ENCODE data around the gene CNTN4. TPM values are rescaled to one million over a fixed set of nuclear protein-coding genes. Genes with fewer than 3 reads are reported as not detected.

The CNTN4 gene
- polyA plus RNA-seq, 1 donor from 2014 or later, result not detected

DNA sequence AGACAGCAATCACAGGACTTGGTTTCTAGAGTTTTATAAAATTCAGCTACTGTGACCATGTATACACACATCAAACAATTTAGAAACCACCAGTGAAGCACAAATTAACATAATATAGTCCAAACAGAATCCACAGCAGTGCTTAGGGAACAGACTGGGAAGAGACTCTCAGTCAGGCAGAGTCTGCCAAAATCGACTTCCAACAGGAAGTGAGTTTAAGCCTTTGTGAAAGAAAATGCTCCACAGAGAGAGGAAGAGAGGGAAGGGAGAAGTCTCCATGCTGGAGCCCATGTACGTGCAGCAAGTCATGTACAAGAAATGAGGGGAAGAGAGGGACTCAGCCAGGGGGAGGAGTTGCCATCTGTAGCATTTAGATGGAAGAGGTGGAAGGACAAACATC, 838.9 kb downstream of the CNTN4 start:
- H3K27ac Mint-ChIP-seq, result no peak overlapping the region
- peaks cover 0 to 5% (median 2%) of the 10 kb centered on the region in 3 donors for H3K4me1 Mint-ChIP-seq
- H3K4me3 Mint-ChIP-seq, result no peak overlapping the region
- H3K36me3 Mint-ChIP-seq, result no peaks in the 10 kb centered on the region
- peaks cover 12% of the 10 kb centered on the region for H3K27me3 Mint-ChIP-seq
- H3K9me3 Mint-ChIP-seq, result peaks cover 0 to 3% (median 0%) of the 10 kb centered on the region in 3 donors

DNA sequence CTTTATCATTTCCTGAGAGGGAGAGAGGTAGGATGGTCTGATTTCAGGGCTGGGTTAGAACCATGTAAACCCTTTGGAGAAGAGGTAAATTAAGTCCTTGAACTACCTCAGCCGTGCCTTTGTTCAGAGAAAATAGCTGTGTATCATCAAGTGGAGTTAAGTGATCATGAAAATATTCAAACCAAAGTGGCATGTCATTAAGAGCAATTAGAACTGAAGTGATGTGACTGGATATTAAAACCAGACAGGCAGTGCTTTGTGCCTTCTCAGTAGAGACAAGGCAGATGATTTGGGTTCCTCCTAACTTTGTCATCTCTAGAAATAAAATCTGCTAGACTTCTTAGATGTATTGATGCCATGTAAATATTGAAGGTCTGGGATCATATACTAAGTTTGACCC, 840.0 kb downstream of the CNTN4 start:
- Mint-ChIP-seq H3K27me3 (peaks cover 10% of the 10 kb centered on the region), H3K36me3 (no peaks in the 10 kb centered on the region), H3K9me3 (peaks cover 0 to 3% (median 0%) of the 10 kb centered on the region in 3 donors), H3K4me3 (no peak overlapping the region), H3K4me1 (peaks cover 0 to 5% (median 2%) of the 10 kb centered on the region in 3 donors), H3K27ac (no peak overlapping the region)

DNA sequence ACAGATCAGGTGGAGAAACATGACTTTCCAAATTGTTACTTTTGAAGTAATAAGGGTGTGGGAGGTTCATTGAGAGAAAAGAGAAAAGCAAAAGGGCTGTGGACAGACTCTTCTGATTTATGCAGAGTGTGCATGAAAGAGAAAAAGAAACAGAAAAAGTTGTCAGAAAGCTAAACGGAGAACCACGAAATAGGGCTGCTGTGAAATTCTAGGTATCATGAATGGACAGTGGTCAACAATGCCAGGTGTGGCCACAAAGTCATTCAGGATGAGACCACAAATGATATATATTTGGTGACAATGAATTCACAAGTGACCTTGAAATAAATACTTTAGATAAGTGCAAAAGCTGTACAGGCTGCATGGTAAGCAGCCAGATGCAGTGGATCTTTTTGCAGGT, 841.4 kb downstream of the CNTN4 start:
- H3K4me3 Mint-ChIP-seq, result no peak overlapping the region
- no peaks in the 10 kb centered on the region for H3K36me3 Mint-ChIP-seq
- H3K9me3 Mint-ChIP-seq, result peaks cover 0 to 3% (median 0%) of the 10 kb centered on the region in 3 donors
- H3K4me1 Mint-ChIP-seq, result peaks cover 5 to 11% (median 7%) of the 10 kb centered on the region in 3 donors
- H3K27ac Mint-ChIP-seq, result peak overlapping the region in 1 of 3 donors; percentile 33
- peaks cover 13% of the 10 kb centered on the region for H3K27me3 Mint-ChIP-seq

DNA sequence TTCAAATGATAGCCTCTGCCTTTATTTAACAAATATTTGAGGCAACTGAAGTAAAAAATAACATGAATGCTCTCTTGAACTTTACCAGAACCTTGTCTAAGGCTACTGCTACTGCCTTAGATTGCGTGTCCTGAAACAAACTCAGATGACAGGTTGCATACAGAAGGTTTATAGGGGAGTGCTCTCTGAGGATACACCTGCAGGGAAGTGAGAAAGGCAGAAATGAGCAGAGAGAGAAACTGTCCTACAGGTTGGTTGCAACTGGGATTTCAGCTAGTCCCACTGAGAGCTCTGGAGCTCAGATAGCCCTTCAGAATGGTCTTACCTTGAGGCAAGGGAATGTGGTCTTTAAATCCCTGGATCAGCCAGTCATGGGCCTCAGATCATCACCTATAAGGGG, 846.0 kb downstream of the CNTN4 start:
- H3K27ac Mint-ChIP-seq, result no peak overlapping the region
- peaks cover 0 to 3% (median 0%) of the 10 kb centered on the region in 3 donors for H3K9me3 Mint-ChIP-seq
- H3K4me3 Mint-ChIP-seq, result no peak overlapping the region
- no peaks in the 10 kb centered on the region for H3K36me3 Mint-ChIP-seq
- peaks cover 6% of the 10 kb centered on the region for H3K27me3 Mint-ChIP-seq
- peaks cover 5 to 8% (median 7%) of the 10 kb centered on the region in 3 donors for H3K4me1 Mint-ChIP-seq

DNA sequence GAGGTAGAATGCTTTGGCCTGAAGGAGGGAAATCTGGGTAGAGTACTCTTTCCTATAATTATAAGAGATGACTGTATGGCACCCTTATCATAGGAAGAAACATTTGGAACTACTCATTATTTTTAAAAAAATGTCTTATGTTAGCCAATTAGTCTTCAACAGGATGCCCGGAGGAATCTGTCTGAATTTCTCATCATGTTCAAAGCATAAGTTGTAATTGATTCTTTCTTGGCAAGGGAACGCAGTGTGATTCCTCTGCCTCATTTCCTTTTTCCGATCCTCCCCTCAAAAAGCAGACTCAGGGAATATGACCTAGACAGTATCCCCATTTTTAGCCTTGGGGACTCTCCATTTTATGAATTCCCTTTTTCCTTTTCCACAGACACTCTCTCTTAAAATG, 846.5 kb downstream of the CNTN4 start:
- H3K4me3 Mint-ChIP-seq, result no peak overlapping the region
- H3K9me3 Mint-ChIP-seq, result peaks cover 0 to 2% (median 0%) of the 10 kb centered on the region in 3 donors
- peaks cover 5 to 8% (median 7%) of the 10 kb centered on the region in 3 donors for H3K4me1 Mint-ChIP-seq
- H3K36me3 Mint-ChIP-seq, result no peaks in the 10 kb centered on the region
- no peak overlapping the region for H3K27ac Mint-ChIP-seq
- H3K27me3 Mint-ChIP-seq, result peaks cover 6% of the 10 kb centered on the region

DNA sequence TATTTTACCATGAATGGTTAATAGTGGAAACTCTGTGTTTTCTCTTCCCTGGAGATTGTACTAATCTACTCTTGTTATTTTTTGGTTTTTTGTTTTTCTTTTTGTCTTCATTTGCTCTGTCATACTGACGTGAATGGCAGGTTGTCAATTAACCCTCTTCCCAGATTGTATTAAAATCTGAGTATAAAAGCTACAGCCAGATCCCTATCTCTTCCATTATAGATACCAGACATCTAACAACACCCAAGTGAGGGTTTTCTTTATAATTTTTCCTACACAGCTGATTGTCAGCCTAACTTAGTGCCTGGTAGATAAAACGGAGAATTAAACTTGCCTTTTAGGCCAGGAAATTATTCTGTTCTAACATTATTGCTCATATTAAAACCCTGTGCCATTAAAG, 848.9 kb downstream of the CNTN4 start:
- H3K4me3 Mint-ChIP-seq, result no peak overlapping the region

DNA sequence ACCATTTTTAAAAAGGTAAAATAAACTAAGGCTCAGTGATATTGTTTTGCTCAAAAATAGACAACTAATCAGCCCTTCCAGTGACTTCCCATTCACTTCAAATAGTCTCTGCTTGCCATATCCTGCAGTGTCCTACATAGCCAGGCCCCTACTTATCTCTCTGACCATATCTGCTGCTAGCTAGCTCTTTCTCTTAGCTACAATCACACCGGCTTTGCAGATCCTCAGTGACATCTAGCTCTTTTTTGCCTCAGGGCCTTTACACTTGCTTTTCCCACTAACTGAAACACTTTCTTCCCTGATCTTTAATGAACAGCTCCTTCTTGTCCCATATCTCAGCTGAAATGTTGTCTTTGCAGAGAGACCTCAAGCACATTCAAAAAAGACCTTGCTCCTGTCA, 850.2 kb downstream of the CNTN4 start:
- no peaks in the 10 kb centered on the region for H3K36me3 Mint-ChIP-seq
- H3K27me3 Mint-ChIP-seq, result peaks cover 3% of the 10 kb centered on the region
- no peaks in the 10 kb centered on the region for H3K9me3 Mint-ChIP-seq
- no peak overlapping the region for H3K27ac Mint-ChIP-seq
- no peak overlapping the region for H3K4me3 Mint-ChIP-seq
- peaks cover 5 to 8% (median 7%) of the 10 kb centered on the region in 3 donors for H3K4me1 Mint-ChIP-seq

More for the DNA sequence above, 848.9 kb downstream of the CNTN4 start:
- H3K27me3 Mint-ChIP-seq, result peaks cover 3% of the 10 kb centered on the region
- H3K4me1 Mint-ChIP-seq, result peaks cover 5 to 8% (median 7%) of the 10 kb centered on the region in 3 donors
- no peaks in the 10 kb centered on the region for H3K36me3 Mint-ChIP-seq
- H3K27ac Mint-ChIP-seq, result no peak overlapping the region
- no peaks in the 10 kb centered on the region for H3K9me3 Mint-ChIP-seq

DNA sequence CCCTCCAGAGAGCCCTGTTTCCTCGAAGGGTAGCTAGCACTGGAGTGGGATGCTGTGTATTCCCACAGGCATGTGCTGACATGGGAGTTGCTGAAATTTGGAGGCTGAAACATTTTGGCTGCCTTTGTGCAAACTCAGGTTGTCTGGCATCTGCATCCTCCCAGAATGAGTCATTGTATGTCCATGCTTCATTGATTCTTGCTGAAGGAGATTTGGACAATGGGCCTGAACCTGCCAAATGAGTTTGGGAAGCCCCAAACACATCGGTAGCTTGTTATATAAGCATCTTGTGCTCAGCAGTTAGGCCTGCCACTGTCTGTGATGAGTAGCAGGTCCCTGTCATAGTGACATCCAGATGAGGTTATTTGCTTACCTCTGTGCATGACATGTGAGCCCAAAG, 851.5 kb downstream of the CNTN4 start:
- H3K27ac Mint-ChIP-seq, result no peak overlapping the region
- peaks cover 0 to 2% (median 2%) of the 10 kb centered on the region in 3 donors for H3K4me1 Mint-ChIP-seq
- no peaks in the 10 kb centered on the region for H3K27me3 Mint-ChIP-seq
- no peaks in the 10 kb centered on the region for H3K36me3 Mint-ChIP-seq
- no peaks in the 10 kb centered on the region for H3K9me3 Mint-ChIP-seq
- H3K4me3 Mint-ChIP-seq, result no peak overlapping the region

DNA sequence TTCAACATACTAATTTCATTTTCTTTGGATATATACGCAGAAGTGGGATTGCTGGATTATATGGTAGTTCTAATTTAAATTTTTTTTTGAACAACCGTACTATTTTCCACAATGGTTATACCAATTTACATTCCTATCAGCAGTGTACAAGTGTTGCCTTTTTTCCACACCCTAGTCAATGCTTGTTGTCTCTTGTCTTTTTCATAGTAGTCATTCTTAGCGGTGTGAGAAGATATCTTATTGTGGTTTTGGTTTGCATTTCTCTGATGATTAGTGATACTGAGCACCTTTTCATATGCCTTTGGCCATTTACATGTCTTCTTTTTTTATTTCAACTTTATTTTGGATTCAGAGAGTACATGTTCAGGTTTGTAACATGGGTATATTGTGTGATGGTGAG, 858.4 kb downstream of the CNTN4 start:
- no peak overlapping the region for H3K4me3 Mint-ChIP-seq
- peaks cover 2% of the 10 kb centered on the region for H3K36me3 Mint-ChIP-seq
- H3K9me3 Mint-ChIP-seq, result no peaks in the 10 kb centered on the region
- no peaks in the 10 kb centered on the region for H3K27me3 Mint-ChIP-seq
- no peak overlapping the region for H3K27ac Mint-ChIP-seq
- H3K4me1 Mint-ChIP-seq, result no peaks in the 10 kb centered on the region

DNA sequence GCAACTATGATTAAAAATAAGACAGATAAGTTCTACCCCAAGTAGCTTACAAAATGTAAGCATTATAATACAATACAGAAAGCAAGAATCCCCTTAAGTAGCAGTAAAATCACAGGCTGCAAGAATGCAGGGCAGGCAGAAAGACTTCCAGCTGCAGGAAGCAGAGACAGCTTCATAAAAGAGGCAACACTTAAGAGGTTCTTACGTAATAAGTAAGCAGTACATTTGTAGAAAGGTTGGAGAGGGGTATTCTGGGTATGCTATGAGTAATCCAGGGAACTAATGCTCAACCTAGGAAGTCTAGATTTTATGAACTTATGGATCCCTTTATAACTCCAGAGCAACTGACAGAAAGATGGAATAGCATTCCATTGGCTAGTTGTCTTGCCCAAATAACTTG, 859.9 kb downstream of the CNTN4 start:
- Mint-ChIP-seq H3K36me3 (peaks cover 2% of the 10 kb centered on the region), H3K9me3 (no peaks in the 10 kb centered on the region), H3K27ac (no peak overlapping the region), H3K4me3 (no peak overlapping the region), H3K4me1 (peaks cover 0 to 2% (median 0%) of the 10 kb centered on the region in 3 donors), H3K27me3 (no peaks in the 10 kb centered on the region)

DNA sequence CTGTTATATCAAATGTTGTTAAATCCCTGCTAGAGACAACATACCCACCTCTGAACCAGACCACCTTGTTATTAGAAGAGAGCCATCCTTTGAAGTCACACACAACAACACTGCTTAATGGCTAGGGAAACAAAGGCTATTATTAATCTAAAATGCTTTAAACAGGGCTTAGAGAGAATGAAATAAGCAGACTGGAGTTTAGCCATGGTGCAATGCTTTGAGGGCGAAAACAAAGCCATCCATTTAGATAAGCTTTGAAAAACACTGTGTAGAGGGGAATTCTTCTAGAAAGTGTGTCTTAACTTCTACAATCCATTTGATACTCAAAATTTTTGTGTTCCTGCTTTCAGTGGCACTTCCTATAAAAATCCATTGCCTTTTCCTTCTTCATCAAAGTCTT, 862.9 kb downstream of the CNTN4 start:
- Mint-ChIP-seq H3K9me3 (no peaks in the 10 kb centered on the region), H3K36me3 (peaks cover 2% of the 10 kb centered on the region), H3K4me1 (peaks cover 0 to 2% (median 0%) of the 10 kb centered on the region in 3 donors), H3K27ac (no peak overlapping the region), H3K27me3 (peaks cover 2% of the 10 kb centered on the region), H3K4me3 (no peak overlapping the region)

DNA sequence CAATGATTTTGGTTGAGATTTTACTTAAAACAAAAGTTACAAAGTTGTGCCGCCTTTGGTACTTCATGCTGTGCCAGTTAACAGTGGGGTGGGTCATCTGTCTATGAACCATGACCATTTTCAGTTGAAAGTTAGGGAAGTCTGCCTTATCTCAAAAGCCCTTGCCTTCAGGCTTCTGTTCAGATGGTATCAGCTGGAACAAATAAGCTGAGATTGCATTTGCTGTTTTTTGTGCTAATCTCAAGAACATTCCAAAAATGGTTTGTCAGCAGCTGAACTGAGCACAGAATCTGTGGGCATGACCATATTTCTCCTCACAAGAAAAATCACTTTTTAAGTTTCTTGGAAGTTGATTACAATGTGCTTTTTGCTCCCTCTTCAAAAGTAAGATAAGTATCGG, 869.2 kb downstream of the CNTN4 start:
- no peak overlapping the region for H3K4me3 Mint-ChIP-seq
- H3K36me3 Mint-ChIP-seq, result no peaks in the 10 kb centered on the region
- H3K4me1 Mint-ChIP-seq, result peaks cover 0 to 2% (median 0%) of the 10 kb centered on the region in 3 donors
- no peaks in the 10 kb centered on the region for H3K9me3 Mint-ChIP-seq
- peaks cover 3% of the 10 kb centered on the region for H3K27me3 Mint-ChIP-seq
- no peak overlapping the region for H3K27ac Mint-ChIP-seq

DNA sequence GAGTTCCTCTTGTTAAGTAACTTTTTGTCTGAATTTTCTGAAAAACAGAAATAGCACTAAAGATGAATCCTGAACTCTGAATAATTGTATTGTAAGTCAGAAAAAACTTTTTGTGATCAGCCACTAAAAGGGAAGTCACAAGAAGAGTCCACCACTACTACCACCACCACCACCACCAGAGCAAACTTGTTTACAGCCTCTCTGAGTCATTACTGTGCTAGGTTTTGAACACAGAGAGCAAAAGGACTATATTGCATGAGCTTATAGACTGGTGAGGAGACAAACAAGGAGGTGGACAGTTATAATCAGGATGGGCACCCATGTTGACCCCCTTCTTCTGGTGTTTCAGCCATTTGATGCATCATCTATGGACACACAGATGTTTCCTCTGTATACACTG, 869.8 kb downstream of the CNTN4 start:
- H3K27me3 Mint-ChIP-seq, result peaks cover 3% of the 10 kb centered on the region
- H3K9me3 Mint-ChIP-seq, result no peaks in the 10 kb centered on the region
- no peaks in the 10 kb centered on the region for H3K36me3 Mint-ChIP-seq
- no peak overlapping the region for H3K27ac Mint-ChIP-seq
- no peak overlapping the region for H3K4me3 Mint-ChIP-seq
- no peaks in the 10 kb centered on the region for H3K4me1 Mint-ChIP-seq

DNA sequence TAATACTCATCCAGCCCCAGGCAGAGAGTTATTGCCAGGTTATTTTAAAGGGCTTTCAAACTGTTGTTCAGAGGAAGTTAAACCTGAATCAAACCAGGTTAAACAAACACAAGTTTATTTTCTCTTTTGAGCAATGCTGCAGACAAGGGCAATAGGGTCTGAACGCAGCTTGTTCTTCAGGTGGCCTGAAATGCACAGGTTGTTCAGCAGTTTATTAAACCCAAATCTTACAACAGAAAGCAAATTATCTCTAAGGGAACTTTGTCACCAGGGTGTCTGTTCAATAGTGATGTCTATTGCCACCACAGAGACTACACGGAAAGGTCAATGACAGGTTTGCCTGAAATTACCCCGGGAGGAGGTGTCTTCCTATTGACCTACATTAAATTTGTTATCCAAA, 877.5 kb downstream of the CNTN4 start:
- peaks cover 1% of the 10 kb centered on the region for H3K36me3 Mint-ChIP-seq
- peaks cover 3% of the 10 kb centered on the region for H3K27me3 Mint-ChIP-seq
- no peak overlapping the region for H3K4me3 Mint-ChIP-seq
- H3K4me1 Mint-ChIP-seq, result peaks cover 0 to 4% (median 4%) of the 10 kb centered on the region in 3 donors
- H3K9me3 Mint-ChIP-seq, result no peaks in the 10 kb centered on the region
- H3K27ac Mint-ChIP-seq, result no peak overlapping the region

DNA sequence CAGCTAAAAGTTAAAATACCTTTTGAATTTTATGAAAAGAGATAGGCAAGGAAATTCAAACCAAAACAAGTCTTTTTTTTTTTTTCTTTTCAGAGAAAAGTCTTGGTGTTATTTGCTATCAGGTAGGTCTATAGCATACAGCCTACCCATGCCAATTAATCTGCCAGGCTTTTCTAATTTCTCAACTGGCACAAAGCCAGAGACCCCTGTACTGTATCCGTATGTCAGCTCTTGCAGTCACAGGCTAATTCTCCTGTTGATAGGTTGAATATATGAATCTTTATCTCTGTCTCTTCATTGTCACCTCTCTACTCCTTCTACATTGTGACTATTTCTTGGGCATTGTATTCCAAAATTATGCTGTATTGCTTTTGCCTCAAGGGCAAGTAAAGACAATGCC, 878.1 kb downstream of the CNTN4 start:
- Mint-ChIP-seq H3K9me3 (no peaks in the 10 kb centered on the region), H3K36me3 (peaks cover 1% of the 10 kb centered on the region), H3K4me1 (peaks cover 0 to 4% (median 4%) of the 10 kb centered on the region in 3 donors)

DNA sequence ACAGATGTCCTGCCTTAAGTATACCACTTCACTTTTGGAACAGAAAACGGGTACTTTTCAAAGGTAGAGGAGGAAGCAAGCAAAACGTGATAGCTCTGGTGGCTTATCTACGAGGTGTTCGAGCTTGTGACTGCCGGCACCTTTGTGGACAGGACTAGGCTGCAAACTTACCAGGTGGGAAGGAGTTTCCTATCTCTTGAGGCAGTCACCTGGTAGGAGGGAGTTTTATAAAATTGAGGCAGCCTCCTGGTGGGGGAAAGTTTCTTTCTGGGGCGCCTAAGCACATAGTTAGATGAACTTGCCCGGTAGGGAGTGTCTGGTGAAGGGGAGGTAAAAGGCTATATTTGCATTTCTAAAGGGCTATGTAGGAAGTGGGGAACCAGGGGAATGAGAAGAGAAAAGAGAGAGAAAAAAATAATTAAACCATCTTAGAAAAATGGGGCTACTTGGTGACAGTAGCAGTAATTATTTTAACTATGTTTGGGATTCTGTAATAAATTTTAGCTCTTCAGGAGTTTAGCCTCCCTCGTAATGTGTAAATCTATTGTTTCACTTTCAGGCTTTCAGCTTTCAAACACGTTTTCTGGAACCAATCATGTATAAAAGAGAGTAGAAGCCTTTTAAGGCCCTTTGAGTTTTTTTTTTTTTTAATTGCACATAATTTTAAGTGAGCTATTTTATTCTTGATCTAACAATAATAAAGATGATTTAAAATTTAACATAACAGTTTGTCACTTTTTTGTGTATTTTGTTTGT, 880.5 kb downstream of the CNTN4 start:
- no peaks in the 10 kb centered on the region for H3K9me3 Mint-ChIP-seq
- no peaks in the 10 kb centered on the region for H3K27me3 Mint-ChIP-seq
- peak overlapping the region in 2 of 4 donors; percentile 3 to 20 for H3K4me3 Mint-ChIP-seq
- peaks cover 1% of the 10 kb centered on the region for H3K36me3 Mint-ChIP-seq
- H3K27ac Mint-ChIP-seq, result no peak overlapping the region
- peaks cover 0 to 4% (median 4%) of the 10 kb centered on the region in 3 donors for H3K4me1 Mint-ChIP-seq

More for the DNA sequence above, 878.1 kb downstream of the CNTN4 start:
- Mint-ChIP-seq H3K27ac (no peak overlapping the region), H3K27me3 (peaks cover 3% of the 10 kb centered on the region), H3K4me3 (no peak overlapping the region)
